HEK293 (cell line): Measurements from ENCODE around the gene MYH16.
"Not testable (repeated sequence)": the region's sequence is repeated elsewhere in the genome, so short reads cannot be mapped to it uniquely, and the experiment has no call there.

Experiments
- CTCF ChIA-PET: fragments of 350-600 bp; formaldehyde crosslinking; extraction: SDS; loops from one replicate; lab custom pipeline; 2021; ENCODE audit warnings: antibody characterized with exemption; lab: Yijun Ruan, JAX
- POLR2A ChIA-PET: fragments of 300-600 bp; formaldehyde crosslinking; extraction: SDS; loops from one replicate; lab custom pipeline; 2020; ENCODE audit warnings: antibody characterized with exemption, inconsistent platforms; lab: Yijun Ruan, JAX
- H3K27ac ChIP-seq: fragments of 200-500 bp; sonication (Bioruptor generic); 2 replicates; pipeline ENCODE4 v1.5.1; 2014; ENCODE audit warnings: low read depth, low read length, control low read depth, inconsistent platforms; ENCODE audit errors: extremely low read depth
- H3K36me3 ChIP-seq, 2 experiments: fragments of 200-500 bp in 1 of 2; sonication (Bioruptor generic) in 1 of 2; 1 replicate in 1 of 2; 2 replicates in 1 of 2; pipeline ENCODE4 v1.5.1; 2014 to 2017; ENCODE audit warnings: inconsistent platforms in 2 of 2, low read length in 2 of 2; ENCODE audit not compliant: control insufficient read depth in 2 of 2, insufficient read depth in 1 of 2
- H3K4me1 ChIP-seq: fragments of 200-500 bp; sonication (Bioruptor generic); 2 replicates; pipeline ENCODE4 v1.5.1; 2014; ENCODE audit warnings: mild to moderate bottlenecking, low read length, inconsistent platforms; ENCODE audit not compliant: control insufficient read depth, insufficient read depth
- H3K4me3 ChIP-seq: 2 replicates; pipeline ENCODE4 v1.5.1; 2011; ENCODE audit warnings: low read depth, mild to moderate bottlenecking, control low read depth, low read length, moderate library complexity
- H3K9me3 ChIP-seq: fragments of 200-500 bp; sonication (Bioruptor generic); 2 replicates; pipeline ENCODE4 v1.5.1; 2014; ENCODE audit warnings: low read depth, low read length, inconsistent platforms; ENCODE audit not compliant: control insufficient read depth, insufficient read depth
- FEZF1 ChIP-seq: fragments of 450-650 bp; formaldehyde crosslinking; IDR thresholded peaks from 2 replicates; pipeline ENCODE4 v1.5.1; 2016; ENCODE audit warnings: missing biosample characterization, missing genetic modification characterization
- KLF1 ChIP-seq: fragments of 450-650 bp; formaldehyde crosslinking; IDR thresholded peaks from 2 replicates; pipeline ENCODE4 v1.5.1; 2016; ENCODE audit warnings: missing biosample characterization, missing genetic modification characterization
- OSR2 ChIP-seq: fragments of 450-650 bp; formaldehyde crosslinking; IDR thresholded peaks from 2 replicates; pipeline ENCODE4 v1.5.1; 2016; ENCODE audit warnings: missing biosample characterization, missing genetic modification characterization
- PATZ1 ChIP-seq: fragments of 450-650 bp; formaldehyde crosslinking; IDR thresholded peaks from 2 replicates; pipeline ENCODE4 v1.5.1; 2016; ENCODE audit warnings: missing biosample characterization, missing genetic modification characterization
- PRDM1 ChIP-seq: fragments of 450-650 bp; formaldehyde crosslinking; IDR thresholded peaks from 2 replicates; pipeline ENCODE4; 2016; ENCODE audit warnings: missing biosample characterization, missing genetic modification characterization
- PRDM10 ChIP-seq: fragments of 450-650 bp; formaldehyde crosslinking; IDR thresholded peaks from 2 replicates; pipeline ENCODE4 v1.5.1; 2016; ENCODE audit warnings: missing biosample characterization, missing genetic modification characterization
- RBAK ChIP-seq: fragments of 450-650 bp; formaldehyde crosslinking; IDR thresholded peaks from 2 replicates; pipeline ENCODE4 v1.5.1; 2016; ENCODE audit warnings: missing biosample characterization, missing genetic modification characterization
- SCRT2 ChIP-seq: fragments of 450-650 bp; formaldehyde crosslinking; IDR thresholded peaks from 2 replicates; pipeline ENCODE4 v1.5.1; 2016; ENCODE audit warnings: missing biosample characterization, missing genetic modification characterization
- SP7 ChIP-seq: fragments of 450-650 bp; formaldehyde crosslinking; IDR thresholded peaks from 2 replicates; pipeline ENCODE4 v1.5.1; 2016; ENCODE audit warnings: missing biosample characterization, missing genetic modification characterization
- TRIM28 ChIP-seq: IDR thresholded peaks from 2 replicates; pipeline ENCODE4 v1.6.1; 2011; ENCODE audit warnings: low read length, control low read depth, borderline replicate concordance
- TSHZ1 ChIP-seq: fragments of 450-650 bp; formaldehyde crosslinking; IDR thresholded peaks from 2 replicates; pipeline ENCODE4 v1.5.1; 2016; ENCODE audit warnings: missing biosample characterization, missing genetic modification characterization, borderline replicate concordance
- ZBTB20 ChIP-seq: fragments of 450-650 bp; formaldehyde crosslinking; IDR thresholded peaks from 2 replicates; pipeline ENCODE4 v1.5.1; 2016; ENCODE audit warnings: missing biosample characterization, missing genetic modification characterization
- ZEB2 ChIP-seq: fragments of 450-650 bp; formaldehyde crosslinking; IDR thresholded peaks from 2 replicates; pipeline ENCODE4 v1.5.1; 2016; ENCODE audit warnings: missing biosample characterization, missing genetic modification characterization
- ZFP69B ChIP-seq: fragments of 450-650 bp; formaldehyde crosslinking; IDR thresholded peaks from 2 replicates; pipeline ENCODE4 v1.5.1; 2016; ENCODE audit warnings: missing biosample characterization, missing genetic modification characterization
- ZNF2 ChIP-seq: fragments of 450-650 bp; formaldehyde crosslinking; IDR thresholded peaks from 2 replicates; pipeline ENCODE4 v1.5.1; 2016; ENCODE audit warnings: missing biosample characterization, missing genetic modification characterization
- ZNF335 ChIP-seq: fragments of 450-650 bp; formaldehyde crosslinking; conservative IDR thresholded peaks from 2 replicates; pipeline ENCODE4 v1.5.1; 2016; ENCODE audit warnings: missing biosample characterization, missing genetic modification characterization
- ZNF394 ChIP-seq: fragments of 450-650 bp; formaldehyde crosslinking; IDR thresholded peaks from 2 replicates; pipeline ENCODE4 v1.5.1; 2016; ENCODE audit warnings: missing biosample characterization, missing genetic modification characterization, mild to moderate bottlenecking, moderate library complexity, borderline replicate concordance
- ZNF510 ChIP-seq: fragments of 450-650 bp; formaldehyde crosslinking; IDR thresholded peaks from 2 replicates; pipeline ENCODE4 v1.5.1; 2018; ENCODE audit warnings: mild to moderate bottlenecking, missing genetic modification characterization, missing biosample characterization; ENCODE audit not compliant: insufficient replicate concordance
- ZNF629 ChIP-seq: fragments of 450-650 bp; formaldehyde crosslinking; IDR thresholded peaks from 2 replicates; pipeline ENCODE4 v1.5.1; 2017; ENCODE audit warnings: missing biosample characterization, missing genetic modification characterization
- ZNF660 ChIP-seq: fragments of 450-650 bp; IDR thresholded peaks from 2 replicates; pipeline ENCODE4 v1.5.1; 2018; ENCODE audit warnings: missing biosample characterization, mild to moderate bottlenecking, missing genetic modification characterization
- TF ChIP-seq, protein P1 (sequence below): fragments of 450-650 bp; formaldehyde crosslinking; IDR thresholded peaks from 2 replicates; pipeline ENCODE4 v1.5.1; 2016; ENCODE audit warnings: missing biosample characterization, missing genetic modification characterization
- TF ChIP-seq, protein P2 (sequence below): fragments of 450-650 bp; formaldehyde crosslinking; IDR thresholded peaks from 2 replicates; pipeline ENCODE4 v1.5.1; 2016; ENCODE audit warnings: missing biosample characterization, missing genetic modification characterization
- TF ChIP-seq, protein P3 (sequence below): fragments of 450-650 bp; formaldehyde crosslinking; IDR thresholded peaks from 2 replicates; pipeline ENCODE4 v1.5.1; 2016; ENCODE audit warnings: missing biosample characterization, missing genetic modification characterization

The MYH16 gene

DNA sequence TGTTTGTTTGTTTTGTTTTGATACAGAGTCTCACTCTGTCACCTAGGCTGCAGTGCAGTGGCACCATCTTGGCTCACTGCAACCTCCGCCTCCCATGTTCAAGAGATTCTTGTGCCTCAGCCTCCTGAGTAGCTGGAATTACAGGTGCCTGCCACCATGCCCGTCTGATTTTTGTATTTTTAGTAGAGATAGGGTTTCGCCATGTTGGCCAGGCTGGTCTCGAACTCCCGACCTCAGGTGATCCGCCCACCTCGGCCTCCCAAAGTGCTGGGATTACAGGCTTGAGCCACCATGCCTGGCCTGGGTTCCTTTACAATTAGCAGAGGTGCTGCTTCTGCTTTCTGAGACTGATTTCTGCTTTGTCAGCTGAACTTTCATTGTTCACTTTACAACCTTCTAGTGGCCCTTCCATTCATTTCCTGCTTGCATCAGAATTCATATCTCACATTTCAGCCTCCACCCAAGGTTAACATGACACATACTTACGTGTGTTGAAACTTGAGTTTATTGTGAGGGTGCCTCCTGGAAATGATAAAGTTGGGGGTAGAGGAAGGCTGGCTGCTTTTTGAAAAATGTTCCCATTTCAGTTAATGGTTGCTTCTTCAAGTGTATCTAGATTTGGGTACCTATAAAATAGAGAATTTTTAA, 57.8 kb downstream of the MYH16 start:
- CTCF ChIA-PET, result interaction anchor here (0.7 to 1.4 kb wide), 3 partner anchors 9 to 16 kb away, joined by 3 to 4 read pairs (median 3); no protein-coding TSS in a partner anchor
- POLR2A ChIA-PET, H3K9me3 ChIP-seq, H3K4me1 ChIP-seq, H3K4me3 ChIP-seq: not testable (repeated sequence)
- Histone ChIP-seq H3K36me3 (peaks cover 22 to 23% of the 10 kb centered on the region in 2 experiments), H3K27ac (peak overlapping the region; percentile 34)
- TF ChIP-seq ZNF510 (tag by site-specific recombination) (peak; percentile 72), SCRT2 (tag by site-specific recombination) (peak; percentile 29), ZNF335 (tag by site-specific recombination) (peak; percentile 92), ZFP69B (tag by site-specific recombination) (peak; percentile 68), ZNF394 (tag by site-specific recombination) (peak; percentile 53; the same call in 1 of the 2 replicates), ZBTB20 (peak; percentile 29; the same call in 1 of the 2 replicates), OSR2 (tag by site-specific recombination) (peak; percentile 82), PATZ1 (tag by site-specific recombination) (peak; percentile 58), RBAK (peak; percentile 17; the same call in 1 of the 2 replicates), PRDM1 (tag by site-specific recombination) (peak; percentile 65; the same call in 1 of the 2 replicates), KLF1 (tag by site-specific recombination) (peak; percentile 80), ZNF629 (tag by site-specific recombination) (peak; percentile 63), FEZF1 (tag by site-specific recombination) (peak; percentile 76), PRDM10 (tag by site-specific recombination) (0 out of 2 replicates have a peak, but pooled peaks have one; percentile 50), SP7 (peak; percentile 87; the same call in 1 of the 2 replicates), ZNF660 (tag by site-specific recombination) (0 out of 2 replicates have a peak, but pooled peaks have one; percentile 69), TRIM28 (0 out of 2 replicates have a peak, but pooled peaks have one; percentile 41), TSHZ1 (tag by site-specific recombination) (peak; percentile 48; the same call in 1 of the 2 replicates), ZNF2 (tag by site-specific recombination) (0 out of 2 replicates have a peak, but pooled peaks have one; percentile 55), ZEB2 (tag by site-specific recombination) (peak; percentile 41; the same call in 1 of the 2 replicates)
- TF ChIP-seq, protein P1, sequence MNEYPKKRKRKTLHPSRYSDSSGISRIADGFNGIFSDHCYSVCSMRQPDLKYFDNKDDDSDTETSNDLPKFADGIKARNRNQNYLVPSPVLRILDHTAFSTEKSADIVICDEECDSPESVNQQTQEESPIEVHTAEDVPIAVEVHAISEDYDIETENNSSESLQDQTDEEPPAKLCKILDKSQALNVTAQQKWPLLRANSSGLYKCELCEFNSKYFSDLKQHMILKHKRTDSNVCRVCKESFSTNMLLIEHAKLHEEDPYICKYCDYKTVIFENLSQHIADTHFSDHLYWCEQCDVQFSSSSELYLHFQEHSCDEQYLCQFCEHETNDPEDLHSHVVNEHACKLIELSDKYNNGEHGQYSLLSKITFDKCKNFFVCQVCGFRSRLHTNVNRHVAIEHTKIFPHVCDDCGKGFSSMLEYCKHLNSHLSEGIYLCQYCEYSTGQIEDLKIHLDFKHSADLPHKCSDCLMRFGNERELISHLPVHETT (tag by site-specific recombination), result peak; percentile 57
- TF ChIP-seq, protein P2, sequence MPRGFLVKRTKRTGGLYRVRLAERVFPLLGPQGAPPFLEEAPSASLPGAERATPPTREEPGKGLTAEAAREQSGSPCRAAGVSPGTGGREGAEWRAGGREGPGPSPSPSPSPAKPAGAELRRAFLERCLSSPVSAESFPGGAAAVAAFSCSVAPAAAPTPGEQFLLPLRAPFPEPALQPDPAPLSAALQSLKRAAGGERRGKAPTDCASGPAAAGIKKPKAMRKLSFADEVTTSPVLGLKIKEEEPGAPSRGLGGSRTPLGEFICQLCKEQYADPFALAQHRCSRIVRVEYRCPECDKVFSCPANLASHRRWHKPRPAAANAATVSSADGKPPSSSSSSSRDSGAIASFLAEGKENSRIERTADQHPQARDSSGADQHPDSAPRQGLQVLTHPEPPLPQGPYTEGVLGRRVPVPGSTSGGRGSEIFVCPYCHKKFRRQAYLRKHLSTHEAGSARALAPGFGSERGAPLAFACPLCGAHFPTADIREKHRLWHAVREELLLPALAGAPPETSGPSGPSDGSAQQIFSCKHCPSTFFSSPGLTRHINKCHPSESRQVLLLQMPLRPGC (tag by site-specific recombination), result peak; percentile 55; the same call in 1 of the 2 replicates
- TF ChIP-seq, protein P3, sequence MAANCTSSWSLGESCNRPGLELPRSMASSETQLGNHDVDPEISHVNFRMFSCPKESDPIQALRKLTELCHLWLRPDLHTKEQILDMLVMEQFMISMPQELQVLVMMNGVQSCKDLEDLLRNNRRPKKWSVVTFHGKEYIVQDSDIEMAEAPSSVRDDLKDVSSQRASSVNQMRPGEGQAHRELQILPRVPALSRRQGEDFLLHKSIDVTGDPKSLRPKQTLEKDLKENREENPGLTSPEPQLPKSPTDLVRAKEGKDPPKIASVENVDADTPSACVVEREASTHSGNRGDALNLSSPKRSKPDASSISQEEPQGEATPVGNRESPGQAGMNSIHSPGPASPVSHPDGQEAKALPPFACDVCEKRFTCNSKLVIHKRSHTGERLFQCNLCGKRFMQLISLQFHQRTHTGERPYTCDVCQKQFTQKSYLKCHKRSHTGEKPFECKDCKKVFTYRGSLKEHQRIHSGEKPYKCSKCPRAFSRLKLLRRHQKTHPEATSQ, result peak; percentile 87; the same call in 1 of the 2 replicates
